Stomach smooth muscle (tissue), 2 donors: ENCODE data around the gene TNIK.

Experiments
- H3K27ac ChIP-seq: one replicate; pipeline ENCODE4 v1.7.0; 2013; ENCODE audit warnings: mild to moderate bottlenecking, low read length, inconsistent platforms
- H3K27me3 ChIP-seq, 2 donors: one replicate each; pipeline ENCODE4 v1.7.0; 2013; ENCODE audit warnings: low read length in 2 of 2; ENCODE audit not compliant: insufficient read depth in 2 of 2, control insufficient read depth in 1 of 2
- H3K36me3 ChIP-seq, 2 donors: one replicate each; pipeline ENCODE4 v1.7.0; 2013; ENCODE audit warnings: low read length in 2 of 2; ENCODE audit not compliant: control insufficient read depth in 2 of 2, insufficient read depth in 2 of 2
- H3K4me1 ChIP-seq: one replicate; pipeline ENCODE4 v1.7.0; 2013; ENCODE audit warnings: low read length; ENCODE audit not compliant: control insufficient read depth, insufficient read depth
- H3K4me3 ChIP-seq, 2 donors: one replicate each; pipeline ENCODE4 v1.7.0; 2013; ENCODE audit warnings: low read length in 2 of 2
- H3K9ac ChIP-seq, 2 donors: one replicate each; pipeline ENCODE4 v1.7.0; 2013; ENCODE audit warnings: low read length in 2 of 2, mild to moderate bottlenecking in 1 of 2
- H3K9me3 ChIP-seq, 2 donors: one replicate each; pipeline ENCODE4 v1.7.0; 2013; ENCODE audit warnings: low read length in 2 of 2; ENCODE audit not compliant: control insufficient read depth in 2 of 2
- donor health status: healthy.
- donor health status: Pancreatic carcinoma.

TNIK gene

GRCh38 chr3:171420667-171421066 is 39.5 kb downstream of the TNIK start:
- no peaks in the 10 kb centered on the region for H3K4me1 ChIP-seq
- H3K4me3 ChIP-seq = no peak overlapping the region
- no peaks in the 10 kb centered on the region for H3K9me3 ChIP-seq
- no peak overlapping the region for H3K9ac ChIP-seq
- no peaks in the 10 kb centered on the region for H3K36me3 ChIP-seq
- H3K27ac ChIP-seq = no peak overlapping the region
- no peaks in the 10 kb centered on the region for H3K27me3 ChIP-seq

- H3K36me3 ChIP-seq = no peaks in the 10 kb centered on the region
Measured at GRCh38 chr3:171419457-171419856, 40.7 kb downstream of the TNIK start.

GRCh38 chr3:171417813-171418212 is 42.4 kb downstream of the TNIK start:
- no peaks in the 10 kb centered on the region for H3K36me3 ChIP-seq
- no peak overlapping the region for H3K27ac ChIP-seq
- no peaks in the 10 kb centered on the region for H3K27me3 ChIP-seq
- no peak overlapping the region for H3K9ac ChIP-seq
- H3K4me3 ChIP-seq = no peak overlapping the region
- H3K4me1 ChIP-seq = no peaks in the 10 kb centered on the region
- no peaks in the 10 kb centered on the region for H3K9me3 ChIP-seq

More at GRCh38 chr3:171419457-171419856, 40.7 kb downstream of the TNIK start:
- H3K27ac ChIP-seq = no peak overlapping the region
- H3K4me1 ChIP-seq = no peaks in the 10 kb centered on the region
- H3K9me3 ChIP-seq = no peaks in the 10 kb centered on the region
- H3K9ac ChIP-seq = no peak overlapping the region
- H3K4me3 ChIP-seq = no peak overlapping the region
- no peaks in the 10 kb centered on the region for H3K27me3 ChIP-seq

GRCh38 chr3:171417137-171417536 is 43.1 kb downstream of the TNIK start:
- H3K9me3 ChIP-seq = no peaks in the 10 kb centered on the region
- H3K4me1 ChIP-seq = no peaks in the 10 kb centered on the region
- H3K36me3 ChIP-seq = no peaks in the 10 kb centered on the region

GRCh38 chr3:171416666-171417065 is 43.5 kb downstream of the TNIK start:
- Histone ChIP-seq H3K27me3 (no peaks in the 10 kb centered on the region), H3K4me1 (no peaks in the 10 kb centered on the region), H3K4me3 (no peak overlapping the region), H3K27ac (no peak overlapping the region), H3K9ac (no peak overlapping the region), H3K9me3 (no peaks in the 10 kb centered on the region), H3K36me3 (no peaks in the 10 kb centered on the region)

More at GRCh38 chr3:171417137-171417536, 43.1 kb downstream of the TNIK start:
- H3K9ac ChIP-seq = no peak overlapping the region
- no peak overlapping the region for H3K27ac ChIP-seq
- no peak overlapping the region for H3K4me3 ChIP-seq
- H3K27me3 ChIP-seq = no peaks in the 10 kb centered on the region

GRCh38 chr3:171416061-171416460 is 44.1 kb downstream of the TNIK start:
- no peaks in the 10 kb centered on the region for H3K36me3 ChIP-seq
- no peaks in the 10 kb centered on the region for H3K4me1 ChIP-seq
- no peak overlapping the region for H3K9ac ChIP-seq
- no peak overlapping the region for H3K27ac ChIP-seq
- no peak overlapping the region for H3K4me3 ChIP-seq
- H3K27me3 ChIP-seq = no peaks in the 10 kb centered on the region
- no peaks in the 10 kb centered on the region for H3K9me3 ChIP-seq

- Histone ChIP-seq H3K27me3 (no peaks in the 10 kb centered on the region), H3K4me1 (no peaks in the 10 kb centered on the region), H3K9ac (no peak overlapping the region), H3K36me3 (no peaks in the 10 kb centered on the region), H3K9me3 (no peaks in the 10 kb centered on the region), H3K4me3 (no peak overlapping the region), H3K27ac (no peak overlapping the region)
Measured at GRCh38 chr3:171415070-171415469, 45.1 kb downstream of the TNIK start.

- Histone ChIP-seq H3K27ac (no peak overlapping the region), H3K9ac (no peak overlapping the region), H3K27me3 (no peaks in the 10 kb centered on the region), H3K4me1 (no peaks in the 10 kb centered on the region), H3K4me3 (no peak overlapping the region), H3K36me3 (no peaks in the 10 kb centered on the region), H3K9me3 (no peaks in the 10 kb centered on the region)
Measured at GRCh38 chr3:171412473-171412872, 47.7 kb downstream of the TNIK start.

- no peaks in the 10 kb centered on the region for H3K36me3 ChIP-seq
- no peak overlapping the region for H3K27ac ChIP-seq
- H3K4me1 ChIP-seq = no peaks in the 10 kb centered on the region
- no peaks in the 10 kb centered on the region for H3K9me3 ChIP-seq
- no peak overlapping the region for H3K9ac ChIP-seq
- H3K4me3 ChIP-seq = no peak overlapping the region
- H3K27me3 ChIP-seq = no peaks in the 10 kb centered on the region
Measured at GRCh38 chr3:171412054-171412453, 48.2 kb downstream of the TNIK start.

GRCh38 chr3:171410186-171410585 is 50.0 kb downstream of the TNIK start:
- Histone ChIP-seq H3K9ac (no peak overlapping the region), H3K27me3 (no peaks in the 10 kb centered on the region), H3K27ac (no peak overlapping the region), H3K4me3 (no peak overlapping the region), H3K9me3 (no peaks in the 10 kb centered on the region), H3K4me1 (no peaks in the 10 kb centered on the region), H3K36me3 (no peaks in the 10 kb centered on the region)

GRCh38 chr3:171407759-171408158 is 52.4 kb downstream of the TNIK start:
- no peak overlapping the region for H3K27ac ChIP-seq
- H3K9me3 ChIP-seq = no peaks in the 10 kb centered on the region
- H3K36me3 ChIP-seq = no peaks in the 10 kb centered on the region
- H3K9ac ChIP-seq = no peak overlapping the region
- no peaks in the 10 kb centered on the region for H3K4me1 ChIP-seq
- H3K27me3 ChIP-seq = no peaks in the 10 kb centered on the region
- H3K4me3 ChIP-seq = no peak overlapping the region
